ENCODE results near the gene RBM42.

DNA sequence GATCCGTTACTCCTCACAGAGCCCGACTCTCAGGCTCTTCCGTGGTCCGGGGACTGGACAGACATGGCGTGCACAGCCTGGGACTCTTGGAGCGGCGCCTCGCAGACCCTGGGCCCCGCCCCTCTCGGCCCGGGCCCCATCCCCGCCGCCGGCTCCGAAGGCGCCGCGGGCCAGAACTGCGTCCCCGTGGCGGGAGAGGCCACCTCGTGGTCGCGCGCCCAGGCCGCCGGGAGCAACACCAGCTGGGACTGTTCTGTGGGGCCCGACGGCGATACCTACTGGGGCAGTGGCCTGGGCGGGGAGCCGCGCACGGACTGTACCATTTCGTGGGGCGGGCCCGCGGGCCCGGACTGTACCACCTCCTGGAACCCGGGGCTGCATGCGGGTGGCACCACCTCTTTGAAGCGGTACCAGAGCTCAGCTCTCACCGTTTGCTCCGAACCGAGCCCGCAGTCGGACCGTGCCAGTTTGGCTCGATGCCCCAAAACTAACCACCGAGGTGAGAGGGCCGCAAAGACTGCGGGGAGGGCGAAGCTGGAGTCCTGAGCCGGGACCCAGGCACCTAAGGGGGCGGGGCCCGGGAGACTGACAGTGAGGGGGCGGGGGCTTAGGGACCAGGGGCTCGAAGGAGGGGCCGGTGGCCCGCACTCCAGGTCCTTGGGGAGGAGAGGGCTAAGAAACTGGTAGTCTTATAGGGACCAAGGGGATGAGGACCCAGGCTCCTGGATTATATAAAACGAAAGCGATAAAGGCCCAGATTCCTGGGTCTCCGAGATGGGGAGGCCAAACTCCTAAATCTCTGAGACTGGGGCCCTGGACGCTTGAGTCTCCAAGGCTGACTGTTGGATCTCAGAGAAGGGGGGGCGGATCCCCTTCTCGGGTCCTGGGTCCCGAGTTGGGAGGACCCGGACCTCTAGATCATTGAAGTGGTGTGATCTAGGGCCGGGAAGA is 14.7 kb downstream of the RBM42 start:
- TF ChIP-seq TAF1 (IDR thresholded peaks at IDR 0.05; ENCODE audit: borderline replicate concordance, insufficient read depth, low read length): peak; percentile 73; the same call in 1 of the 2 replicates
- TF ChIP-seq POLR2AphosphoS5 (IDR thresholded peaks at IDR 0.05; ENCODE audit: low read depth, low read length): peak; percentile 64
